ENCODE results near the gene PRR23E.

- TF ChIP-seq CTCF (conservative IDR thresholded peaks at IDR 0.05; ENCODE audit: low read depth in 2 of 2) (no peak), ZNF114 (CRISPR knock-in tag; IDR thresholded peaks at IDR 0.05) (no peak), REST (IDR thresholded peaks at IDR 0.05; ENCODE audit: unreplicated experiment) (no peak), POLR2AphosphoS5 (IDR thresholded peaks at IDR 0.05; ENCODE audit: low read depth) (no peak), ETS1 (IDR thresholded peaks at IDR 0.05) (no peak), EZH2 (IDR thresholded peaks at IDR 0.05; ENCODE audit: low read depth, unreplicated experiment) (no peak)
These were observed 40.8 kb upstream of the PRR23E start for GRCh38 chr3:127151992-127152650.

All from GM23338 (cell line).